K562 (cell line): ENCODE data around the gene ATP6V1F. TPM values are rescaled to one million over a fixed set of nuclear protein-coding genes. Genes with fewer than 3 reads are reported as not detected.

Source experiments
- ATAC-seq: fragments of 200-7000 bp; cut with Tn5 transposase; 3 replicates; pipeline ENCODE4 v1.9.1; 2020; ENCODE audit warnings: moderate library complexity
- BruUV-seq: library from RNA; stranded (reverse); fragments of 400-500 nt; replicated peaks from 2 replicates; lab custom pipeline; 2021; lab: Mats Ljungman, UMichigan
- CTCF ChIA-PET: fragments of 300-600 bp; formaldehyde crosslinking; extraction: SDS; loops from one replicate; lab custom pipeline; 2021; ENCODE audit warnings: low intra/inter-chr PET ratio; lab: Yijun Ruan, JAX
- POLR2A ChIA-PET: fragments of 300-600, 350-650 bp; sonication (Branson Sonifier 250); formaldehyde crosslinking; extraction: SDS; loops from one replicate; lab custom pipeline; 2021; ENCODE audit warnings: antibody characterized with exemption, inconsistent platforms; lab: Yijun Ruan, JAX
- DNase-seq, 4 experiments: peaks; one replicate each; pipeline versions ENCODE4 v3.0.0 to v3.0.0-alpha.2; 2011 to 2018; ENCODE audit warnings: low spot score in 3 of 4, mixed read lengths in 3 of 4; ENCODE audit errors: extremely low read depth in 1 of 4
- FAIRE-seq: peaks from 2 replicates; lab custom pipeline; 2011; peaks lifted over from hg19 to GRCh38; lab: Jason Lieb, UNC
- H2AFZ ChIP-seq: 2 replicates; pipeline ENCODE4 v1.6.0; 2011; ENCODE audit warnings: low read depth, low read length, control low read depth, inconsistent platforms
- H3K27ac ChIP-seq: fragments of 200-600 bp; 3 replicates; pipeline ENCODE4 v1.8.0; 2011; ENCODE audit warnings: low read depth, mild to moderate bottlenecking, control low read depth, inconsistent platforms, low read length, moderate library complexity, mixed read lengths; ENCODE audit errors: extremely low read depth
- H3K27me3 ChIP-seq, 2 experiments: fragments of 300-600 bp in 1 of 2; 2 replicates in 1 of 2; 3 replicates in 1 of 2; pipeline versions ENCODE4 v1.6.0 to v1.8.0; 2011; ENCODE audit warnings: inconsistent platforms in 2 of 2, low read length in 2 of 2, mild to moderate bottlenecking in 1 of 2, mixed read lengths in 1 of 2, moderate library complexity in 1 of 2; ENCODE audit not compliant: control insufficient read depth in 2 of 2, insufficient read depth in 2 of 2
- H3K36me3 ChIP-seq: fragments of 300-600 bp; 3 replicates; pipeline ENCODE4 v1.8.0; 2011; ENCODE audit warnings: mild to moderate bottlenecking, low read length, inconsistent platforms; ENCODE audit not compliant: control insufficient read depth, insufficient read depth
- H3K4me1 ChIP-seq, 2 experiments: fragments of 200-600 bp in 1 of 2; replicated peaks in 1 of 2; 2 replicates in 1 of 2; 3 replicates in 1 of 2; pipeline versions ENCODE4 v1.5.1 to v1.8.0; 2011; ENCODE audit warnings: inconsistent platforms in 2 of 2, low read length in 2 of 2, mild to moderate bottlenecking in 1 of 2, mixed read lengths in 1 of 2, moderate library complexity in 1 of 2; ENCODE audit not compliant: control insufficient read depth in 2 of 2, insufficient read depth in 2 of 2
- H3K4me2 ChIP-seq: 2 replicates; pipeline ENCODE4 v1.6.1; 2011; ENCODE audit warnings: low read length, control low read depth, inconsistent platforms, mixed read lengths; ENCODE audit not compliant: insufficient read depth
- H3K4me3 ChIP-seq: fragments of 200-600 bp; sonication (generic), shearing (Covaris generic); 2 replicates; pipeline ENCODE4 v1.5.1; 2016; ENCODE audit warnings: control low read depth, inconsistent platforms
- H3K79me2 ChIP-seq: fragments of 200-600 bp; 3 replicates; pipeline ENCODE4 v1.8.0; 2011; ENCODE audit warnings: low read length, inconsistent platforms; ENCODE audit not compliant: control insufficient read depth, insufficient read depth
- H3K9ac ChIP-seq, 2 experiments: 2 replicates each; pipeline versions ENCODE4 v1.6.0 to v1.6.1; 2011; ENCODE audit warnings: low read depth in 2 of 2, low read length in 2 of 2, control low read depth in 1 of 2, inconsistent platforms in 1 of 2, mild to moderate bottlenecking in 1 of 2, mixed read lengths in 1 of 2; ENCODE audit not compliant: insufficient read depth in 1 of 2
- H3K9me1 ChIP-seq: one replicate; pipeline ENCODE4 v1.6.0; 2011; ENCODE audit warnings: inconsistent platforms, mild to moderate bottlenecking, low read length, moderate library complexity; ENCODE audit not compliant: control insufficient read depth, insufficient read depth
- H3K9me3 ChIP-seq: replicated peaks from 2 replicates; pipeline ENCODE4 v1.5.1; 2011; ENCODE audit warnings: low read depth, low read length, inconsistent platforms; ENCODE audit not compliant: control insufficient read depth, insufficient read depth
- H4K20me1 ChIP-seq: replicated peaks from 2 replicates; pipeline ENCODE4 v1.6.1; 2011; ENCODE audit warnings: low read length, inconsistent platforms, mixed read lengths; ENCODE audit not compliant: control insufficient read depth, insufficient read depth
- BCOR ChIP-seq: fragments of 450-650 bp; IDR thresholded peaks from 2 replicates; pipeline ENCODE4 v1.6.1; 2016
- FOXO4 ChIP-seq: fragments of 450-650 bp; formaldehyde crosslinking; IDR thresholded peaks from 2 replicates; pipeline ENCODE4 v1.4.0; 2020; ENCODE audit warnings: mild to moderate bottlenecking, moderate library complexity
- HBP1 ChIP-seq: fragments of 450-650 bp; formaldehyde crosslinking; IDR thresholded peaks from 2 replicates; pipeline ENCODE4 v1.4.0; 2022; ENCODE audit warnings: missing genetic modification characterization
- KDM1A ChIP-seq, 2 experiments: fragments of 450-650 bp; IDR thresholded peaks; 2 replicates each; pipeline ENCODE4 v1.6.1; 2016; ENCODE audit warnings: mild to moderate bottlenecking in 2 of 2
- PRMT5 ChIP-seq: sonication (generic); formaldehyde crosslinking; IDR thresholded peaks from 2 replicates; pipeline ENCODE4 v1.5.0; 2020; ENCODE audit warnings: missing genetic modification reagents
- RBFOX2 ChIP-seq: fragments of 200-400 bp; formaldehyde crosslinking; IDR thresholded peaks from 2 replicates; pipeline ENCODE4 v1.6.1; 2017; ENCODE audit warnings: low read depth, mild to moderate bottlenecking, low read length, moderate library complexity
- ZFP36 ChIP-seq: fragments of 150-350 bp; IDR thresholded peaks from 2 replicates; pipeline ENCODE4 v1.6.1; 2018; ENCODE audit warnings: low read length, low read depth; ENCODE audit not compliant: partially characterized antibody
- ZNF445 ChIP-seq: fragments of 250-450 bp; sonication (Bioruptor Pico); IDR thresholded peaks from 2 replicates; pipeline ENCODE4 v1.4.0; 2020; ENCODE audit warnings: low read depth, mild to moderate bottlenecking, moderate library complexity
- WGBS: fragments of 100-300 bp; shearing (Covaris generic); methylation state at CpG from one replicate; pipeline ENCODE4 v1.1.6; 2016; ENCODE audit warnings: low coverage, mixed read lengths; ENCODE audit not compliant: insufficient coverage; ENCODE audit errors: missing lambda C conversion rate; 5-methylcytosine and 5-hydroxymethylcytosine counted together
- in situ Hi-C: fragments of 300-500 bp; cut with MboI; formaldehyde crosslinking; loops from 4 replicates; pipeline ENCODE4 v1.15.0; 2018; ENCODE audit warnings: inconsistent platforms, mixed read lengths
- intact Hi-C: fragments of 100-400 bp; cut with micrococcal nuclease; formaldehyde crosslinking; loops from 2 replicates; pipeline ENCODE4 v1.14.2; 2022
- polyA plus RNA-seq, 8 experiments: library from polyadenylated mRNA; depleted of rRNA in 4 of 8; stranded (reverse) in 5 of 8; unstranded in 3 of 8; fragments of >200 nt; fragmentation: Nextera tagmentation in 2 of 8; fragmentation: Illumina TruSeq in 1 of 8; extraction: Ambion mirVana in 2 of 8; extraction: Trizol in 1 of 8; gene quantifications; 2 replicates each; pipeline versions ENCODE4 v1.2.1 to v1.2.3, GENCODE V29; 2011 to 2014; ENCODE audit warnings: inconsistent platforms in 1 of 8, missing spikeins in 1 of 8
- total RNA-seq, 7 experiments: library from RNA; depleted of rRNA in 6 of 7; stranded (reverse); fragments of >200 nt in 6 of 7; fragmentation: Illumina TruSeq in 2 of 7; extraction: Trizol in 2 of 7; gene quantifications; 2 replicates each; pipeline versions ENCODE4 v1.2.1 to v1.2.3, GENCODE V29; 2011 to 2021; ENCODE audit warnings: low replicate concordance in 1 of 7

ATP6V1F gene
- total and polyA plus RNA-seq, 9 of the 15 experiments (the other 6 are each of a cell fraction or from before 2014, with no cell fraction given), result 206 to 1,123 (median 542) TPM

GRCh38 chr7:128835790-128836641, 26.6 kb upstream of the ATP6V1F start:
- H3K9me1 ChIP-seq, result no peaks in the 10 kb centered on the region
- ATAC-seq, result no peak
- H3K9ac ChIP-seq, result peak overlapping the region in 1 of 2 experiments; percentile 54; a peak in 2 of 4 replicates
- peaks cover 82% of the 10 kb centered on the region; the same call in 2 of the 3 replicates for H3K36me3 ChIP-seq
- no peak overlapping the region for H3K4me3 ChIP-seq
- TF ChIP-seq FOXO4 (CRISPR knock-in tag), result no peak
- TF ChIP-seq HBP1 (CRISPR knock-in tag), result no peak
- TF ChIP-seq ZFP36, result peak; percentile 74
- TF ChIP-seq ZNF445 (CRISPR knock-in tag), result no peak
- peak; percentile 58; the same call in 1 of the 2 replicates for TF ChIP-seq BCOR
- peak in 1 of 2 experiments; percentile 24; a peak in 1 of 4 replicates for TF ChIP-seq KDM1A (IDR thresholded peaks at IDR 0.05)
- peak; percentile 55 for TF ChIP-seq RBFOX2
- 0 out of 2 replicates have a peak, but pooled peaks have one; percentile 3 for TF ChIP-seq PRMT5
- TF ChIP-seq, all 486 proteins: peak for 5
- BruUV-seq, result no TSS peak
- no peaks in the 10 kb centered on the region for H3K9me3 ChIP-seq
- no peak for DNase-seq
- H3K27ac ChIP-seq, result no peak overlapping the region
- H3K4me2 ChIP-seq, result no peak overlapping the region
- ChIA-PET CTCF (no interaction called here), POLR2A (interaction anchor here (0.6 to 1.8 kb wide), 14 partner anchors 8 to 138 kb away, joined by 3 to 7 read pairs (median 4); partner anchors contain the start of gene ATP6V1F)
- intact Hi-C loops (no loop called here), in situ Hi-C loops (no loop called here)
- no peak overlapping the region for H2AFZ ChIP-seq
- H3K79me2 ChIP-seq, result peaks cover 38% of the 10 kb centered on the region
- no peaks in the 10 kb centered on the region for H3K27me3 ChIP-seq
- H3K4me1 ChIP-seq, result peaks cover 16 to 68% of the 10 kb centered on the region in 2 experiments
- WGBS, result 90% methylated on average over 14 of the region's 14 CpGs
- no peak for FAIRE-seq
- H4K20me1 ChIP-seq, result 0 out of 2 replicates have a peak, but pooled peaks cover 4% of the 10 kb centered on the region
